Uterus (tissue), 4 donors: ENCODE results near the gene BTBD9. TPM values are rescaled to one million over a fixed set of nuclear protein-coding genes. Genes with fewer than 3 reads are reported as not detected.
"Not testable (repeated sequence)": the region's sequence is repeated elsewhere in the genome, so short reads cannot be mapped to it uniquely, and the experiment has no call there.

Experiments
- DNase-seq, 2 donors: peaks; one replicate each; pipeline ENCODE4 v3.0.0-alpha.2; 2019 to 2020
- H3K27ac ChIP-seq, 2 donors: fragments of 200-600 bp; sonication (generic); 1 replicate in 1 of 2; 2 replicates in 1 of 2; pipeline ENCODE4 v1.5.1; 2016 to 2018
- H3K27me3 ChIP-seq, 2 donors: fragments of 200-600 bp; sonication (generic); one replicate each; pipeline ENCODE4 v1.5.1; 2018 to 2019; ENCODE audit warnings: control low read depth in 1 of 2
- H3K36me3 ChIP-seq, 2 donors: fragments of 200-600 bp; sonication (generic); one replicate each; pipeline ENCODE4 v1.5.1; 2019; ENCODE audit warnings: control low read depth in 1 of 2
- H3K4me1 ChIP-seq, 2 donors: fragments of 200-600 bp; sonication (generic); one replicate each; pipeline ENCODE4 v1.5.1; 2018 to 2019; ENCODE audit warnings: control low read depth in 1 of 2
- H3K4me3 ChIP-seq, 2 donors: fragments of 200-600 bp; sonication (generic); 1 replicate in 1 of 2; 2 replicates in 1 of 2; pipeline ENCODE4 v1.5.1; 2018 to 2019; ENCODE audit warnings: mild to moderate bottlenecking in 1 of 2
- H3K9me3 ChIP-seq, 2 donors: fragments of 200-600 bp; sonication (generic); one replicate each; pipeline ENCODE4 v1.5.1; 2019; ENCODE audit warnings: control low read depth in 1 of 2
- CTCF ChIP-seq, 4 experiments: fragments of 200-600 bp in 2 of 4; fragments of 450-650 bp in 2 of 4; sonication (generic) in 2 of 4; IDR thresholded peaks; one replicate each; pipeline ENCODE4 v1.5.1; 2016 to 2019; ENCODE audit warnings: antibody characterized with exemption in 4 of 4, mild to moderate bottlenecking in 2 of 4, moderate library complexity in 1 of 4
- POLR2A ChIP-seq, 2 donors: fragments of 450-650 bp; IDR thresholded peaks; one replicate each; pipeline ENCODE4 v1.6.1; 2016; ENCODE audit warnings: antibody characterized with exemption in 2 of 2, mild to moderate bottlenecking in 1 of 2, moderate library complexity in 1 of 2
- intact Hi-C: fragments of 100-400 bp; cut with DNase I; formaldehyde crosslinking; loops from one replicate; pipeline ENCODE4 v1.15.1; 2023; ENCODE audit warnings: low total_unique reads
- total RNA-seq, 4 donors: library from RNA; depleted of rRNA in 3 of 4; stranded (reverse); fragments of >200 nt in 3 of 4; gene quantifications; one replicate each; pipeline versions ENCODE4 v1.1.0 to v1.2.4, GENCODE V29; 2014 to 2023
- donor health status: DM: yes; HTN: yes; CAD: no.

Gene BTBD9
- total RNA-seq, 4 donors from 2014 or later = 10.3 to 50.3 (median 34.4) TPM

- H3K4me1 ChIP-seq = peaks cover 0 to 10% of the 10 kb centered on the region in 2 donors
- no peak for DNase-seq
- H3K27me3 ChIP-seq = no peaks in the 10 kb centered on the region
- no peak overlapping the region for H3K4me3 ChIP-seq
- TF ChIP-seq CTCF (IDR thresholded peaks at IDR 0.05) (no peak), POLR2A (IDR thresholded peaks at IDR 0.05) (no peak)
- H3K27ac ChIP-seq = no peak overlapping the region
- H3K9me3 ChIP-seq = no peaks in the 10 kb centered on the region
- intact Hi-C loops = no loop called here
- no peaks in the 10 kb centered on the region for H3K36me3 ChIP-seq
Measured at GRCh38 chr6:38349221-38349620, 290.5 kb downstream of the BTBD9 start.

- H3K4me3 ChIP-seq = no peak overlapping the region
- H3K9me3 ChIP-seq = no peaks in the 10 kb centered on the region
- no peak overlapping the region for H3K27ac ChIP-seq
- TF ChIP-seq CTCF (IDR thresholded peaks at IDR 0.05) = no peak
- TF ChIP-seq POLR2A (IDR thresholded peaks at IDR 0.05) = no peak
- intact Hi-C loops = no loop called here
- peaks cover 0 to 10% of the 10 kb centered on the region in 2 donors for H3K4me1 ChIP-seq
- no peaks in the 10 kb centered on the region for H3K27me3 ChIP-seq
- no peaks in the 10 kb centered on the region for H3K36me3 ChIP-seq
- no peak for DNase-seq
Measured at GRCh38 chr6:38348371-38348770, 291.4 kb downstream of the BTBD9 start.

GRCh38 chr6:38347829-38348228 is 291.9 kb downstream of the BTBD9 start:
- H3K27ac ChIP-seq, intact Hi-C loops: not testable (repeated sequence)

GRCh38 chr6:38346291-38347079 is 293.2 kb downstream of the BTBD9 start:
- DNase-seq = no peak
- no peak overlapping the region for H3K4me3 ChIP-seq
- TF ChIP-seq CTCF (IDR thresholded peaks at IDR 0.05) (no peak), POLR2A (IDR thresholded peaks at IDR 0.05) (no peak)
- no peaks in the 10 kb centered on the region for H3K9me3 ChIP-seq
- H3K4me1 ChIP-seq = peaks cover 0 to 10% of the 10 kb centered on the region in 2 donors
- no peaks in the 10 kb centered on the region for H3K27me3 ChIP-seq
- H3K27ac ChIP-seq = no peak overlapping the region
- intact Hi-C loops = no loop called here
- no peaks in the 10 kb centered on the region for H3K36me3 ChIP-seq

More at GRCh38 chr6:38347829-38348228, 291.9 kb downstream of the BTBD9 start:
- not testable (repeated sequence) for H3K4me3 ChIP-seq, H3K9me3 ChIP-seq, DNase-seq, H3K4me1 ChIP-seq, H3K36me3 ChIP-seq, H3K27me3 ChIP-seq

- intact Hi-C loops = no loop called here
- no peaks in the 10 kb centered on the region for H3K27me3 ChIP-seq
- TF ChIP-seq POLR2A (IDR thresholded peaks at IDR 0.05) (no peak), CTCF (IDR thresholded peaks at IDR 0.05) (no peak)
Measured at GRCh38 chr6:38345586-38345985, 294.1 kb downstream of the BTBD9 start.

More at GRCh38 chr6:38345586-38345985, 294.1 kb downstream of the BTBD9 start:
- Histone ChIP-seq H3K4me3 (no peak overlapping the region), H3K27ac (no peak overlapping the region), H3K4me1 (peaks cover 0 to 8% of the 10 kb centered on the region in 2 donors), H3K36me3 (no peaks in the 10 kb centered on the region), H3K9me3 (no peaks in the 10 kb centered on the region)
- no peak for DNase-seq
